ENCODE data around the gene PELI2.

GRCh38 chr14:56199095-56199981, 81.1 kb downstream of the PELI2 start:
- TF ChIP-seq POLR2A (IDR thresholded peaks at IDR 0.05; ENCODE audit: low read depth, low read length) (no peak), TAF1 (IDR thresholded peaks at IDR 0.05; ENCODE audit: borderline replicate concordance, low read depth, low read length) (no peak), POLR2AphosphoS5 (IDR thresholded peaks at IDR 0.05; ENCODE audit: low read depth, low read length) (no peak)
